Lower leg skin (tissue), 4 donors: Measurements from ENCODE around the gene MT1X. TPM values are rescaled to one million over a fixed set of nuclear protein-coding genes. Genes with fewer than 3 reads are reported as not detected.

Source experiments
- DNase-seq, 2 donors: peaks; one replicate each; pipeline ENCODE4 v3.0.0-alpha.2; 2019; ENCODE audit warnings: low spot score in 2 of 2
- H3K4me3 ChIP-seq: fragments of 200-600 bp; sonication (generic); 2 replicates; pipeline ENCODE4 v1.5.1; 2017; ENCODE audit warnings: mild to moderate bottlenecking, low read depth; ENCODE audit not compliant: poor library complexity, severe bottlenecking
- POLR2A ChIP-seq, 2 donors: fragments of 450-650 bp; IDR thresholded peaks; one replicate each; pipeline ENCODE4 v1.6.1; 2016 to 2017; ENCODE audit warnings: antibody characterized with exemption in 2 of 2, mild to moderate bottlenecking in 1 of 2, moderate library complexity in 1 of 2
- WGBS, 2 donors: methylation state at CpG; one replicate each; pipeline ENCODE4 v1.1.5; 2018; 5-methylcytosine and 5-hydroxymethylcytosine counted together
- intact Hi-C: fragments of 100-400 bp; cut with DNase I; formaldehyde crosslinking; loops from one replicate; pipeline ENCODE4 v1.15.0; 2023; ENCODE audit warnings: low total_unique reads
- total RNA-seq, 4 donors: library from RNA; depleted of rRNA; stranded (reverse); fragments of >200 nt; gene quantifications; one replicate each; pipeline ENCODE4 v1.1.0, GENCODE V29; 2016
- TF ChIP-seq, protein P1 (sequence below), 3 donors: fragments of 450-650 bp; IDR thresholded peaks; one replicate each; pipeline ENCODE4 v1.5.1; 2016; ENCODE audit warnings: antibody characterized with exemption in 3 of 3, mild to moderate bottlenecking in 3 of 3, moderate library complexity in 2 of 3

Gene MT1X
- total RNA-seq, 4 donors from 2014 or later, result 1,041 to 3,584 (median 2,610) TPM

GRCh38 chr16:56697456-56698155 lies 15.3 kb downstream of the MT1X start:
- TF ChIP-seq, protein P1, sequence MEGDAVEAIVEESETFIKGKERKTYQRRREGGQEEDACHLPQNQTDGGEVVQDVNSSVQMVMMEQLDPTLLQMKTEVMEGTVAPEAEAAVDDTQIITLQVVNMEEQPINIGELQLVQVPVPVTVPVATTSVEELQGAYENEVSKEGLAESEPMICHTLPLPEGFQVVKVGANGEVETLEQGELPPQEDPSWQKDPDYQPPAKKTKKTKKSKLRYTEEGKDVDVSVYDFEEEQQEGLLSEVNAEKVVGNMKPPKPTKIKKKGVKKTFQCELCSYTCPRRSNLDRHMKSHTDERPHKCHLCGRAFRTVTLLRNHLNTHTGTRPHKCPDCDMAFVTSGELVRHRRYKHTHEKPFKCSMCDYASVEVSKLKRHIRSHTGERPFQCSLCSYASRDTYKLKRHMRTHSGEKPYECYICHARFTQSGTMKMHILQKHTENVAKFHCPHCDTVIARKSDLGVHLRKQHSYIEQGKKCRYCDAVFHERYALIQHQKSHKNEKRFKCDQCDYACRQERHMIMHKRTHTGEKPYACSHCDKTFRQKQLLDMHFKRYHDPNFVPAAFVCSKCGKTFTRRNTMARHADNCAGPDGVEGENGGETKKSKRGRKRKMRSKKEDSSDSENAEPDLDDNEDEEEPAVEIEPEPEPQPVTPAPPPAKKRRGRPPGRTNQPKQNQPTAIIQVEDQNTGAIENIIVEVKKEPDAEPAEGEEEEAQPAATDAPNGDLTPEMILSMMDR (IDR thresholded peaks at IDR 0.05), result no peak
- no peak for TF ChIP-seq POLR2A (IDR thresholded peaks at IDR 0.05)
- 88 to 96% methylated on average over 4 to 5 of the region's 5 CpGs for WGBS, 2 donors
- H3K4me3 ChIP-seq, result no peak overlapping the region
- peak in 1 of 2 donors; percentile 50 for DNase-seq
- intact Hi-C loops, result no loop called here

- DNase-seq, result no peak
- intact Hi-C loops, result loop anchor here (10.0 kb wide), 2 partner anchors 115 to 185 kb away; partner anchors contain the start of gene MT3
- WGBS, 2 donors, result 0 to 50% methylated on average over 1 of the region's 1 CpG
- no peak overlapping the region for H3K4me3 ChIP-seq
- TF ChIP-seq, protein P1 (IDR thresholded peaks at IDR 0.05), result no peak
- no peak for TF ChIP-seq POLR2A (IDR thresholded peaks at IDR 0.05)
Observed at GRCh38 chr16:56700195-56700594, 17.9 kb downstream of the MT1X start.

GRCh38 chr16:56700631-56701030 lies 18.4 kb downstream of the MT1X start:
- H3K4me3 ChIP-seq, result no peak overlapping the region
- peak in 1 of 2 donors; percentile 50 for DNase-seq
- intact Hi-C loops, result loop anchor here (10.0 kb wide), 2 partner anchors 116 to 186 kb away; partner anchors contain the start of gene MT3
- TF ChIP-seq, protein P1 (IDR thresholded peaks at IDR 0.05), result no peak
- no peak for TF ChIP-seq POLR2A (IDR thresholded peaks at IDR 0.05)
- WGBS, 2 donors, result 94 to 100% methylated on average over 1 of the region's 1 CpG

- intact Hi-C loops, result loop anchor here (10.0 kb wide), 2 partner anchors 117 to 187 kb away; partner anchors contain the start of gene MT3
- TF ChIP-seq, protein P1 (IDR thresholded peaks at IDR 0.05), result no peak
- TF ChIP-seq POLR2A (IDR thresholded peaks at IDR 0.05), result no peak
- DNase-seq, result peak in 1 of 2 donors; percentile 26
- H3K4me3 ChIP-seq, result no peak overlapping the region
- WGBS, 2 donors, result 82 to 84% methylated on average over 7 of the region's 7 CpGs
Observed at GRCh38 chr16:56701534-56701933, 19.3 kb downstream of the MT1X start.

DNA sequence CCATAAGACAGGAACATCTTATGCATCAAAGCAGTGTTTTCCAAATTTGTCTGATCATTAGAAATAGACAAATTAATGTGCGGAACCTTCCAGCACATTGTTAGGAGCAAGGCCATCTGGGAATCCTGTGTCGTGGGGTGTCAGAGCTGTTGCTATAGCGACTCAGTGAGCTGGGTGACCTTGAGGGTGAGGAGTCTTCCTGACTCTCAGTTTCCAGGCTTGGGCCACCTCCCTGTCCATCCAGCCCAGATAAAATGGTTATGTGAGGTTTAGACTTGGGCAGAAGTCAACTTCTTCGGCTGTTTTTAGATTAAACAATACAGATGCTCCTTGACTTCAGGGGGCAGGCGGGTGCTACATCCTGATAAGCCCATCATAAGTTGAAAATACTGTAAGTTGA lies 20.6 kb downstream of the MT1X start:
- intact Hi-C loops, result loop anchor here (10.0 kb wide), 2 partner anchors 118 to 188 kb away; partner anchors contain the start of gene MT3
- WGBS, 2 donors, result 89 to 93% methylated on average over 5 of the region's 5 CpGs
- no peak overlapping the region for H3K4me3 ChIP-seq
- TF ChIP-seq, protein P1 (IDR thresholded peaks at IDR 0.05), result no peak
- TF ChIP-seq POLR2A (IDR thresholded peaks at IDR 0.05), result no peak
- DNase-seq, result peak in 1 of 2 donors; percentile 49
